ENCODE measurements around the gene TOM1L2.

The TOM1L2 gene

DNA sequence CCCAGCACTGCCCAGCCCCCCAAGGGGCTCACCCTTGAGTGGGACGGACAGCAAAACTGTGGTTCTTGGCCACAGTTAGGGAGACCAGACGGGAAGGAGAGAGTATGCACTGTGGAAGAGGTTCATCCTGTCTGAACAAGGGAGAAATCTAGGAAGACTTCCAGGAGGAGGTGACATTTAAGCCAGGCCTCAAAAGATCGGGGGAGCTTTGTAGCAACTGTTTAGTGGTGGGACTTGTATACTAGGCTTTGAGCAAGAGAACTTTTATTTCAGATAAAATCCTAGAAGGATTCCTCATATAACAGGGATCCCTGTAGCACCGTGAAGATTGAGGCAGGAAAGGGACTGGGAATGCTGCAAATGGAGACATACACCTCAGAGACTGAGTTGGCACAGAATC is 166.2 kb downstream of the TOM1L2 start:
- no peak for DNase-seq (ENCODE audit: low spot score)

- no peak for DNase-seq (ENCODE audit: low spot score)
Measured at GRCh38 chr17:17805575-17805974, 166.6 kb downstream of the TOM1L2 start.

DNA sequence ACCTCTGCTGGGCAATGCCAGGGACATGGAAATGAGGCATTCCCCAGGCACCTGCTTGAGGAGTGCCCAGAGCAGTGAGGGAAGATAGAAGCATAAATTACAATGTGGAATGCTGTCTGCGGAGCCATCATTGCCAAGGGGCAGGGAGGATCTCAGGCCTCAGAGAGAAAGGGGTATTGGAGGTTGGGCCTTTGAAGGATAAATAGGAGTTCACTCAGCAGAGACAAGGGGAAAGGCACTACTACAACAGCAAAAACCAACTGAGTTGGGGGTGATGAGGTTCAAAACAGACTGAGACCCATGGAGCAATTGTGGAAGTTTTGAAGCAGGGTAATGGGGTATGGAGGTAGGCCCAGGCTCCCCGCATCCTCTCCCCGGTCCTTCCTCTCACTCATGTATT is 168.2 kb downstream of the TOM1L2 start:
- DNase-seq (ENCODE audit: low spot score) = no peak

GRCh38 chr17:17801800-17802481 is 170.3 kb downstream of the TOM1L2 start:
- DNase-seq (ENCODE audit: low spot score) = no peak

GRCh38 chr17:17800504-17801021 is 171.6 kb downstream of the TOM1L2 start:
- DNase-seq (ENCODE audit: low spot score) = no peak

- no peak for DNase-seq (ENCODE audit: low spot score)
Measured at GRCh38 chr17:17798573-17799255, 173.5 kb downstream of the TOM1L2 start.

DNA sequence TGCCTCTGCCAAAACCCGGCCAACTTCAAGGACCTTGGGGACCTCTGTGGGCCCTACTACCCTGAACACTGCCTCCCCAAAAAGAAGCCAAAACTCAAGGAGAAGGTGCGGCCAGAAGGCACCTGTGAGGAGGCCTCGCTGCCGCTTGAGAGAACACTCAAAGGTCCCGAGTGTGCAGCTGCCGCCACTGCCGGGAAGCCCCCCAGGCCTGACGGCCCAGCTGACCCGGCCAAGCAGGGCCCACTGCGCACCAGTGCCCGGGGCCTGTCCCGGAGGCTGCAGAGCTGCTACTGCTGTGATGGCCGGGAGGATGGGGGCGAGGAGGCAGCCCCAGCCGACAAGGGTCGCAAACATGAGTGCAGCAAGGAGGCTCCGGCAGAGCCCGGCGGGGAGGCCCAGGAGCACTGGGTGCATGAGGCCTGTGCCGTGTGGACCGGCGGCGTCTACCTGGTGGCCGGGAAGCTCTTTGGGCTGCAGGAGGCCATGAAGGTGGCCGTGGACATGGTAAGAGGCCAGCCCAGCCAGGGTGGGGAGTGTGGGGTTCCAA is 174.1 kb downstream of the TOM1L2 start:
- no peak for DNase-seq (ENCODE audit: low spot score)

- DNase-seq (ENCODE audit: low spot score) = no peak
Measured at GRCh38 chr17:17797119-17797809, 174.9 kb downstream of the TOM1L2 start.

DNA sequence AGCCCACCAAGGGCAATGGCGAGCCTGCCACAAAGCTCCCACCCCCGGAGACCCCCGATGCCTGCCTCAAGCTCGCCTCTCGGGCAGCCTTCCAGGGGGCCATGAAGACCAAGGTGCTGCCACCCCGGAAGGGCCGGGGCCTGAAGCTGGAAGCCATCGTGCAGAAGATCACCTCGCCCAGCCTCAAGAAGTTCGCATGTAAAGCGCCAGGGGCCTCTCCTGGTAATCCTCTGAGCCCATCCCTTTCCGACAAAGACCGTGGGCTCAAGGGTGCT is 175.5 kb downstream of the TOM1L2 start:
- DNase-seq (ENCODE audit: low spot score) = no peak

DNA sequence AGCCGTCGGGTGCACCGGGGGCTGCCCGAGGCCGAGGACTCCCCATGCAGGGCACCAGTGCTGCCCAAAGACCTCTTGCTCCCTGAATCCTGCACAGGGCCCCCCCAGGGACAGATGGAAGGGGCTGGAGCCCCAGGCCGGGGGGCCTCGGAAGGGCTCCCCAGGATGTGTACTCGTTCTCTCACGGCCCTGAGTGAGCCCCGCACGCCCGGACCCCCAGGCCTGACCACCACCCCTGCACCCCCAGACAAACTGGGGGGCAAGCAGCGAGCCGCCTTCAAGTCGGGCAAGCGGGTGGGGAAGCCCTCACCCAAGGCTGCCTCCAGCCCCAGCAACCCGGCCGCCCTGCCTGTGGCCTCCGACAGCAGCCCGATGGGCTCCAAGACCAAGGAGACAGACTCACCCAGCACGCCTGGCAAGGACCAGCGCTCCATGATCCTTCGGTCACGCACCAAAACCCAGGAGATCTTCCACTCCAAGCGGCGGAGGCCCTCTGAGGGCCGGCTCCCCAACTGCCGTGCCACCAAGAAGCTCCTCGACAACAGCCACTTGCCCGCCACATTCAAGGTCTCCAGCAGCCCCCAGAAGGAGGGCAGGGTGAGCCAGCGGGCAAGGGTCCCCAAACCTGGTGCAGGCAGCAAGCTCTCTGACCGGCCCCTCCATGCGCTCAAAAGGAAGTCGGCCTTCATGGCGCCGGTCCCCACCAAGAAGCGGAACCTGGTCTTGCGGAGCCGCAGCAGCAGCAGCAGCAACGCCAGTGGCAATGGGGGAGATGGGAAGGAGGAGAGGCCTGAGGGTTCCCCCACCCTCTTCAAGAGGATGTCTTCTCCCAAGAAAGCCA is 176.0 kb downstream of the TOM1L2 start:
- no peak for DNase-seq (ENCODE audit: low spot score)

GRCh38 chr17:17795296-17795695 is 176.9 kb downstream of the TOM1L2 start:
- no peak for DNase-seq (ENCODE audit: low spot score)

DNA sequence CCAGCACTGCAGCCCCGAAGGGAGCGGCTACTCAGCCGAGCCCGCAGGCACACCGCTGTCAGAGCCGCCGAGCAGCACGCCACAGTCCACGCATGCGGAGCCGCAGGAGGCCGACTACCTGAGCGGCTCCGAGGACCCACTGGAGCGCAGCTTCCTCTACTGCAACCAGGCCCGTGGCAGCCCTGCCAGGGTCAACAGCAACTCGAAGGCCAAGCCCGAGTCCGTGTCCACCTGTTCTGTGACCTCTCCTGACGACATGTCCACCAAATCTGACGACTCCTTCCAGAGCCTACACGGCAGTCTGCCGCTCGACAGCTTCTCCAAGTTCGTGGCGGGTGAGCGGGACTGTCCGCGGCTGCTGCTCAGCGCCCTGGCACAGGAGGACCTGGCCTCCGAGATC is 177.8 kb downstream of the TOM1L2 start:
- no peak for DNase-seq (ENCODE audit: low spot score)
